IMR-90 (cell line): ENCODE results near the gene EFHD1. TPM values are rescaled to one million over a fixed set of nuclear protein-coding genes. Genes with fewer than 3 reads are reported as not detected.

Experiments
- ATAC-seq: fragments of 200-7000 bp; cut with Tn5 transposase; 2 replicates; pipeline ENCODE4 v1.9.1; 2020; ENCODE audit warnings: low read depth, mild to moderate bottlenecking, moderate library complexity
- BruUV-seq: library from RNA; stranded (reverse); fragments of 400-500 nt; replicated peaks from 2 replicates; lab custom pipeline; 2021; lab: Mats Ljungman, UMichigan
- CTCF ChIA-PET: fragments of 300-600 bp; formaldehyde crosslinking; extraction: SDS; loops from one replicate; lab custom pipeline; 2021; ENCODE audit warnings: antibody characterized with exemption; lab: Yijun Ruan, JAX
- POLR2A ChIA-PET: fragments of 300-600 bp; sonication (Branson Sonifier 250); formaldehyde crosslinking; loops from one replicate; lab custom pipeline; 2022; ENCODE audit warnings: antibody characterized with exemption; ENCODE audit not compliant: unreplicated experiment; lab: Charles Lee
- DNase-seq: peaks from one replicate; pipeline ENCODE4 v3.0.0; 2013
- H2AFZ ChIP-seq: replicated peaks from 2 replicates; pipeline ENCODE3; 2013; ENCODE audit warnings: low read length, mild to moderate bottlenecking; ENCODE audit not compliant: poor library complexity
- H2AK5ac ChIP-seq: 2 replicates; pipeline ENCODE4 v1.6.1; 2013; ENCODE audit warnings: low read depth, low read length, inconsistent platforms
- H2AK9ac ChIP-seq: replicated peaks from 2 replicates; pipeline ENCODE3; 2013; ENCODE audit warnings: mild to moderate bottlenecking, low read depth, low read length, moderate library complexity; ENCODE audit not compliant: poor library complexity
- H2BK120ac ChIP-seq: 2 replicates; pipeline ENCODE4 v1.6.1; 2013; ENCODE audit warnings: low read depth, low read length, inconsistent platforms
- H2BK15ac ChIP-seq: 3 replicates; pipeline ENCODE4 v1.6.1; 2013; ENCODE audit warnings: low read depth, low read length, inconsistent platforms
- H2BK20ac ChIP-seq: 2 replicates; pipeline ENCODE4 v1.6.1; 2013; ENCODE audit warnings: low read depth, mild to moderate bottlenecking, inconsistent platforms, low read length, moderate library complexity
- H2BK5ac ChIP-seq: 2 replicates; pipeline ENCODE4 v1.6.1; 2013; ENCODE audit warnings: mild to moderate bottlenecking, low read depth, low read length, inconsistent platforms; ENCODE audit not compliant: poor library complexity, severe bottlenecking
- H3K14ac ChIP-seq: replicated peaks from 2 replicates; pipeline ENCODE4 v1.6.1; 2013; ENCODE audit warnings: low read depth, low read length, inconsistent platforms
- H3K18ac ChIP-seq: 2 replicates; pipeline ENCODE4 v1.6.1; 2013; ENCODE audit warnings: low read depth, low read length, control low read depth
- H3K23ac ChIP-seq: 2 replicates; pipeline ENCODE4 v1.6.1; 2013; ENCODE audit warnings: low read depth, low read length, inconsistent platforms
- H3K27ac ChIP-seq: 2 replicates; pipeline ENCODE4 v1.5.1; 2013; ENCODE audit warnings: mild to moderate bottlenecking, control low read depth, low read length; ENCODE audit not compliant: insufficient read depth
- H3K27me3 ChIP-seq: 2 replicates; pipeline ENCODE4 v1.6.1; 2013; ENCODE audit warnings: low read length; ENCODE audit not compliant: control insufficient read depth, insufficient read depth
- H3K36me3 ChIP-seq: 2 replicates; pipeline ENCODE4 v1.6.1; 2013; ENCODE audit warnings: low read length, mixed read lengths; ENCODE audit not compliant: control insufficient read depth, insufficient read depth
- H3K4ac ChIP-seq: 2 replicates; pipeline ENCODE4 v1.6.1; 2013; ENCODE audit warnings: low read depth, low read length, inconsistent platforms
- H3K4me1 ChIP-seq: 2 replicates; pipeline ENCODE4 v1.6.1; 2013; ENCODE audit warnings: low read length, mixed read lengths; ENCODE audit not compliant: control insufficient read depth, insufficient read depth
- H3K4me2 ChIP-seq: 2 replicates; pipeline ENCODE4 v1.6.1; 2013; ENCODE audit warnings: low read depth, mild to moderate bottlenecking, control low read depth, low read length, moderate library complexity
- H3K4me3 ChIP-seq: 2 replicates; pipeline ENCODE4 v1.5.1; 2013; ENCODE audit warnings: low read depth, mild to moderate bottlenecking, control low read depth, low read length, moderate library complexity; ENCODE audit not compliant: insufficient read depth
- H3K56ac ChIP-seq: 2 replicates; pipeline ENCODE4 v1.6.1; 2013; ENCODE audit warnings: low read length, inconsistent platforms; ENCODE audit not compliant: insufficient read depth; ENCODE audit errors: extremely low read depth
- H3K79me1 ChIP-seq, 2 experiments: 2 replicates each; pipeline ENCODE4 v1.6.1; 2013; ENCODE audit warnings: low read length in 2 of 2, inconsistent platforms in 1 of 2, low read depth in 1 of 2
- H3K9ac ChIP-seq: 2 replicates; pipeline ENCODE4 v1.6.1; 2013; ENCODE audit warnings: low read depth, low read length, control low read depth
- H3K9me1 ChIP-seq: 2 replicates; pipeline ENCODE4 v1.6.1; 2013; ENCODE audit warnings: low read length, inconsistent platforms; ENCODE audit not compliant: insufficient read depth
- H3K9me3 ChIP-seq: 2 replicates; pipeline ENCODE4 v1.6.1; 2013; ENCODE audit warnings: low read length; ENCODE audit not compliant: control insufficient read depth, insufficient read depth
- H4K20me1 ChIP-seq: 2 replicates; pipeline ENCODE4 v1.6.1; 2013; ENCODE audit warnings: low read length, inconsistent platforms; ENCODE audit not compliant: insufficient read depth
- H4K5ac ChIP-seq: 2 replicates; pipeline ENCODE4 v1.6.1; 2013; ENCODE audit warnings: mild to moderate bottlenecking, low read depth, low read length, control low read depth
- H4K8ac ChIP-seq, 2 experiments: 2 replicates each; pipeline ENCODE4 v1.6.1; 2013; ENCODE audit warnings: low read depth in 2 of 2, low read length in 2 of 2, control low read depth in 1 of 2, inconsistent platforms in 1 of 2
- H4K91ac ChIP-seq: 2 replicates; pipeline ENCODE4 v1.6.1; 2013; ENCODE audit warnings: low read depth, low read length, inconsistent platforms; ENCODE audit not compliant: insufficient read depth
- BHLHE40 ChIP-seq: fragments of 150-350 bp; IDR thresholded peaks from 2 replicates; pipeline ENCODE4 v1.6.1; 2016; ENCODE audit warnings: mild to moderate bottlenecking, low read depth, low read length
- CEBPB ChIP-seq: IDR thresholded peaks from 2 replicates; pipeline ENCODE4 v1.6.1; 2012; ENCODE audit warnings: low read depth, low read length, improper control_type of control experiment
- CHD1 ChIP-seq: IDR thresholded peaks from 2 replicates; pipeline ENCODE4 v1.6.1; 2012; ENCODE audit warnings: low read depth, low read length, improper control_type of control experiment
- CTCF ChIP-seq: conservative IDR thresholded peaks from 2 replicates; pipeline ENCODE4 v1.5.1; 2012; ENCODE audit warnings: mild to moderate bottlenecking, low read depth, low read length, improper control_type of control experiment
- ELK1 ChIP-seq: fragments of 150-350 bp; IDR thresholded peaks from 2 replicates; pipeline ENCODE4 v1.6.1; 2016; ENCODE audit warnings: low read depth, mild to moderate bottlenecking, low read length, moderate library complexity, borderline replicate concordance
- FOS ChIP-seq: fragments of 150-350 bp; IDR thresholded peaks from 2 replicates; pipeline ENCODE4 v1.6.1; 2016; ENCODE audit warnings: low read depth, low read length
- MAFK ChIP-seq: IDR thresholded peaks from 2 replicates; pipeline ENCODE4 v1.6.1; 2012; ENCODE audit warnings: low read depth, low read length, improper control_type of control experiment
- MAZ ChIP-seq: IDR thresholded peaks from 2 replicates; pipeline ENCODE4 v1.6.1; 2012; ENCODE audit warnings: low read depth, mild to moderate bottlenecking, low read length, improper control_type of control experiment, moderate library complexity, borderline replicate concordance
- MXI1 ChIP-seq: IDR thresholded peaks from 2 replicates; pipeline ENCODE4 v1.6.1; 2012; ENCODE audit warnings: low read depth, mild to moderate bottlenecking, low read length, moderate library complexity, borderline replicate concordance
- NFE2L2 ChIP-seq: fragments of 150-350 bp; IDR thresholded peaks from 2 replicates; pipeline ENCODE4 v1.6.1; 2016; ENCODE audit warnings: low read depth, mild to moderate bottlenecking, low read length
- POLR2A ChIP-seq: IDR thresholded peaks from 2 replicates; pipeline ENCODE4 v1.6.1; 2012; ENCODE audit warnings: mild to moderate bottlenecking, low read depth, low read length
- RAD21 ChIP-seq: IDR thresholded peaks from 2 replicates; pipeline ENCODE4 v1.6.1; 2012; ENCODE audit warnings: low read length, improper control_type of control experiment
- RCOR1 ChIP-seq: IDR thresholded peaks from 2 replicates; pipeline ENCODE4 v1.6.1; 2012; ENCODE audit warnings: mild to moderate bottlenecking, low read length, improper control_type of control experiment; ENCODE audit not compliant: insufficient replicate concordance
- RFX5 ChIP-seq: IDR thresholded peaks from 2 replicates; pipeline ENCODE4 v1.8.0; 2012; ENCODE audit warnings: low read depth, mild to moderate bottlenecking, low read length, moderate library complexity
- SMC3 ChIP-seq: fragments of 150-350 bp; IDR thresholded peaks from 2 replicates; pipeline ENCODE4 v1.6.1; 2016; ENCODE audit warnings: low read depth, mild to moderate bottlenecking, antibody characterized with exemption, low read length, moderate library complexity
- USF2 ChIP-seq: fragments of 150-350 bp; IDR thresholded peaks from 2 replicates; pipeline ENCODE4 v1.6.1; 2017; ENCODE audit warnings: mild to moderate bottlenecking, antibody characterized with exemption, low read length, low read depth
- WGBS, 2 experiments: methylation state at CpG; one replicate each; pipeline versions ENCODE4 v1.1.5 to v1.1.7; 2013; ENCODE audit warnings: missing lambda C conversion rate in 2 of 2; ENCODE audit not compliant: insufficient read length in 1 of 2; ENCODE audit errors: extremely low coverage in 2 of 2; 5-methylcytosine and 5-hydroxymethylcytosine counted together
- dilution Hi-C: fragments of 300-500 bp; cut with HindIII; formaldehyde crosslinking; loops from one replicate; pipeline ENCODE4 v1.14.3; 2018; ENCODE audit warnings: low sequenced_read_pairs; ENCODE audit not compliant: unreplicated experiment
- in situ Hi-C: fragments of 300-500 bp; cut with MboI; formaldehyde crosslinking; loops from 3 replicates; pipeline ENCODE4 v1.14.3; 2019; ENCODE audit warnings: low sequenced_read_pairs, inconsistent platforms, mixed read lengths
- intact Hi-C: fragments of 100-400 bp; cut with micrococcal nuclease; formaldehyde crosslinking; loops from 2 replicates; pipeline ENCODE4 v1.10.0; 2022
- polyA plus RNA-seq, 3 experiments: library from polyadenylated mRNA; depleted of rRNA; stranded (reverse); fragments of >200 nt; gene quantifications; 2 replicates each; pipeline ENCODE4 v1.2.3, GENCODE V29; 2012; ENCODE audit warnings: low replicate concordance in 1 of 3
- total RNA-seq: library from RNA; depleted of rRNA; stranded (reverse); fragments of >200 nt; gene quantifications from 2 replicates; pipeline ENCODE4 v1.2.3, GENCODE V29; 2012

EFHD1 gene
- total and polyA plus RNA-seq, 2 of the 4 experiments (the other 2 are of a cell fraction) = 0.27 TPM; not detected in 1

GRCh38 chr2:232610081-232610480 lies 23.3 kb upstream of the EFHD1 start:
- no peak overlapping the region for H3K9ac ChIP-seq
- H3K27ac ChIP-seq = no peak overlapping the region
- ATAC-seq (no peak), DNase-seq (no peak)
- no peak overlapping the region for H3K14ac ChIP-seq
- no peak overlapping the region for H2BK20ac ChIP-seq
- TF ChIP-seq RCOR1 = no peak
- no peak for TF ChIP-seq USF2
- TF ChIP-seq CEBPB = no peak
- no peak for TF ChIP-seq RFX5
- no peak for TF ChIP-seq CHD1
- TF ChIP-seq MAZ = no peak
- no peak for TF ChIP-seq MAFK
- TF ChIP-seq MXI1 = no peak
- TF ChIP-seq NFE2L2 = no peak
- no peak for TF ChIP-seq RAD21
- no peak for TF ChIP-seq POLR2A
- TF ChIP-seq ELK1 = no peak
- TF ChIP-seq FOS = no peak
- no peak for TF ChIP-seq SMC3
- no peak for TF ChIP-seq CTCF
- TF ChIP-seq BHLHE40 = no peak
- no peak overlapping the region for H3K56ac ChIP-seq
- no peaks in the 10 kb centered on the region for H3K36me3 ChIP-seq
- H3K4me1 ChIP-seq = peaks cover 3% of the 10 kb centered on the region; the same call in 1 of the 2 replicates
- H4K20me1 ChIP-seq = no peaks in the 10 kb centered on the region
- H3K79me1 ChIP-seq = no peaks in the 10 kb centered on the region
- POLR2A ChIA-PET = no interaction called here
- intact Hi-C loops = no loop called here
- H3K23ac ChIP-seq = no peak overlapping the region
- in situ Hi-C loops = no loop called here
- H4K5ac ChIP-seq = no peak overlapping the region
- no peak overlapping the region for H2BK15ac ChIP-seq
- no peak overlapping the region for H4K8ac ChIP-seq
- H2BK120ac ChIP-seq = no peak overlapping the region
- no peak overlapping the region for H2AK5ac ChIP-seq
- H4K91ac ChIP-seq = no peak overlapping the region
- H3K4ac ChIP-seq = no peak overlapping the region
- no peaks in the 10 kb centered on the region for H3K9me3 ChIP-seq
- no CpG with 5 or more reads among the region's 3 CpGs for WGBS, 2 experiments
- no peak overlapping the region for H3K4me3 ChIP-seq
- H2AFZ ChIP-seq = no peak overlapping the region
- no peaks in the 10 kb centered on the region for H3K27me3 ChIP-seq
- no TSS peak for BruUV-seq
- dilution Hi-C loops = no loop called here
- no peak overlapping the region for H2AK9ac ChIP-seq
- H3K18ac ChIP-seq = no peak overlapping the region
- H3K4me2 ChIP-seq = no peak overlapping the region
- H2BK5ac ChIP-seq = no peak overlapping the region
- peaks cover 4% of the 10 kb centered on the region; the same call in 1 of the 2 replicates for H3K9me1 ChIP-seq
- CTCF ChIA-PET = no interaction called here
